DMS 273 treated with DMSO at 0.1 percent for 48 hours (cell line): ENCODE results near the gene KCNA2.

Experiments used
- DNase-seq: peaks from one replicate; lab custom pipeline; 2025; lab: John Stamatoyannopoulos, UW

The KCNA2 gene

DNA sequence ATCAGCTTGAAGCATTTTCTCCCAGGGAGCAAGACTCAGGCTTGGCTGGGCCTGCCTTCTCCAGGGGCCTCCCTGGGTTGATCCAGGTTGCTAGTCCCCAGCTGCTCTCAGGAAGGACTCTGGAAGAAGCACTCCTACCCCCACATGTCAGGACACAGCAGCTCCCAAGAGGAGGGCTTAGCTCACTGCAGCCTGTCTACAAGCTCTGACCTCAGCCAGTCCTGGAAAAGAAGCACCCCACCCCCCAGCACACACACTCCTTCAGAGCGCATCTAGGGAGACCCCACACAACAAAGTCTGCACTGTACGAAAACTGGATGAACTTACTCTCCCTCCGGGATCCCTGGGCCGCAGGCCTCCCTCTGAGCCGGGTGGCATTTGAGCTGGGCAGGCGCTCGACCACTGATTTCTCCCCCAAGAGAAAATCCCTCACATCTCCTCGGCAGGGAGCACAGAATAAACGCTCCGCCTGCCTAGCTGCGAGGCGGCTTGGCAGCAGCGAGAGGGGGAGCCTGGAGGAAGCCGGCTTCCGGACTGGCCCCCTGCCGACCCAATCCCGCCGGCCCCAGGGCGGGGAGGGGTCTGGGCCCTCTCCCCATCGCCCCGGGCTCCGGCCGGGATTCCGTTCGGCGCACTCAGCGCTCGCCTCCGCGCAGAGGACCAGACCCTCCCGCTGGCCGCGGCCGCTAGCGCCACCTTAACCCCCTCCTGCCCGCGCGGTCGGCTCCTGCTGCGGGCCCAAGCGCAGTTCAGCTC lies at the start of gene KCNA2:
Gene KCNA2, minus strand, starts transcription at position 458 of the 756 bp plus-strand sequence. CDS start 1,576 bp downstream, outside the sequence.
- DNase-seq: peak; percentile 37

DNA sequence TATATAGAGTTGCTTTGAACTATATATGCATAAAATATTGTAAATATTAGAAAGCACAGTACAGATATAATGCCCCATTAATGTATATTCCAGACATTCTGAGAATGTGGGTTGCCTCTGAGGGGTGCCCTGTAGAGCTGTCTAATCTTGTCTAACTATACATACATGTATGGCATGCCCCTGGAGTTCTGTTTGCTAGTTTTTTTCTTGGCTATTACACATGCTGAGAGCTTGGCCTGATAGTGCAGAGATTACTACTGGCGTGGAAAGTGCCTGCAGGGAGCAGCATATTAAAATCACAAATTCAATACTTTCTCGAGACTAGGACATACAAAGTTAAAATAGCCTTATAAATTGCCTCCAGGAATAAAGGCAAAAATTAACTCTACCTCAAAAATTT lies 44.5 kb upstream of the KCNA2 start:
- DNase-seq: no peak

DNA sequence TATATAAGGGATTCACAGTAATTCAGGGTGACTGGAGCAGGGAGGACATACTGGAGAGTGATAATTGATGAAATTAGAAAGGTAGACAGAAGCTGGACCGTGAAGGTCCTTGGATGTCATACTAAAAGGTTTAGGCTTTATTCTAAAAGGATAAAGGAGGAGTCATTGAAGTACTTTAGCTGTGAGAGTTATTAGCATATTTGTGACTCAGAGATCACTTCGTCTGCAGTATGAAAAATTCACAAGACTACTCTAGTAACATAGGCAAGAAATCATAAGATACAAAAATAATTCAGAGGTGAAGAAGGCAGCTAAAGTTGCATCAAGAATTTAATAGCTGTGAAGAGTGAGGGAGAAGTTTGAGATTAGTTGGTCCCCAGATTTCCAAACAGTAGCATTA lies 42.3 kb upstream of the KCNA2 start:
- no peak for DNase-seq

DNA sequence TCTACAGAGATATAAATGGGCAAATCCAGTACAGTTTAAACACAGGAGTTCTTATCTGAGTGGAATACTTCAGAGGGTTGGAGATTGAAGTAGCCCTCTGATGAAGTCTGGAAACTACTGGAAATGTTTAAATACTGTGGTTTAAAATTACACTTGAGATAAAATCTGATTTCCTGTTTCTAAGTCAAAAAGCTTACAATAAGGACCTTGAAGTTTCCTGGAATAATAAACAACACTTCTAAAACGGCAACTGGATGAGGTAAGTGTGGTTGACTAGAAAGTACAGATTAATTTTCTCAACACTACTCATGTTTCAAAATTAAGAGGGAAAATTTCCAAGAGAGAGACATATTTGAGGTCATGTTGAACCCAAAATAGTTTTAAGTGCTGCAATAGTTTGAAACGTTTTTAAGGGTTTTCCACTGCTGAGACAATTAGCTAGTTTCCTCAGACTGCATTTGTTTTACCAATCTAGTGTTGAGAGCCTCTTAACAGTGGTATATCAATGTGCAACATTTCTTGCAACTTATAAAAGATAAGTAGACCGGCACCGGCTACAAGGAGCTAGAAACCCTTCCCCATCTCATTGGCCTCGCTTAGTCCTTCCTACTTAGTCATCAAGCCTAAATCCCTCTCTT lies 41.2 kb upstream of the KCNA2 start:
- DNase-seq: no peak

DNA sequence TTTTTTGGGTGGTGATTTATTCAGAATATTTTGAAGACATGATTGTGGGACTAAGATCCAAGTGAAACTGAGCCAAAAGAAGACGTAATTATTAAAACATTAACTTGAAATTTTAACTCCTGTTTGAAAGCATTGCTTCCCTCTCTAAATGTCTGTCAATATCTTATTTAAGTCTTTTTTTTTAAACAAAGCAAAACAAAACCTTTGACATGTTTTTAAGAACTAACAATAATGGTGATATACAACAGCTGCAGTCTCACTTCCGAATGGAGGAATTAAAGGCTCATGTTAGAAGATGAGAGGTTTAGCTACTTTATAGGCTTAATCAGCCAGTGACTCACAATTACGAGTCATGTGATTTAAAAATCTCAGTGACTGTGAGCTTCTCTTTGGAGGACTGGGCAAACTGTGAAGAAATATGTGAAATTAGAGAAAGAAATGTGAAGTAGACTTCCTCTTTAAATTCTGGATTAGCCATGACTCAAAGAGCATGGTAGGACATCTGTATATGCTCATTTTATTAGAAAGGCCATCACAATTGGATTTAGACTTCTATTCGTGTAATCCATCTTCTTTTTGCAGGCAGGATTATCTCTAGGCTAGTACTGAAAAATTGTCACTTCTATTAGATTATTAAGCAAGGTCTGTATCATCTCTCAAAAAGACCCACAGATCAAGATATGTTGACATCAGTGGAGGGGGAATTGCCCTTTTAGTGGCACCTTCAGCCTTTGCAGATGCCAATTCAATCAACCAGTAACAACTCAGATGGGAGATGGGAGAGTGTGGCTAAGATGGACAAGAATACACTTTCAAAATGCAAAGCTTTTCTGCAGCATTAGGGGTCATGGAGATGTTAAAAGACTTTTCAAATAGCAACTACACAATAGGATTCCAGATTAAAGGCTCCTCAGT lies 39.9 kb upstream of the KCNA2 start:
- no peak for DNase-seq

DNA sequence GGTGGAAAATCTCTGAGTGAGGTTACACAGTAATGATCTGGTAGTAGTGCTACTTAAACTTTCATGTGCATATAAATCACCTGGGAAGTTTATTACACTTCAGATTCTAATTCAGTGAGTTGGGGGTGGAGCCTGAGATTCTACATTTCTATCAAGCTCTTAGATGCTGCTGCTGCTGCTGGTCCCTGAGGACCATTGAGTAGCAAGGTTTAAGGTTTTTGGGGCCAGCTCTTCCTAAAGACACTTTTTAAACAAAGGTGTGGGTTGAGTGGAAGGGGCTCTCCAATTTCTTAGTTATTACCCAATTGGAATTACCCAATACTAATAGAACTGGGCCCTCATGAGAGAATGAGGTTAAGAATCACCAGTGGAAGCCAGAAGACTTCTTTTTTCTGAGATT lies 39.1 kb upstream of the KCNA2 start:
- DNase-seq: no peak

DNA sequence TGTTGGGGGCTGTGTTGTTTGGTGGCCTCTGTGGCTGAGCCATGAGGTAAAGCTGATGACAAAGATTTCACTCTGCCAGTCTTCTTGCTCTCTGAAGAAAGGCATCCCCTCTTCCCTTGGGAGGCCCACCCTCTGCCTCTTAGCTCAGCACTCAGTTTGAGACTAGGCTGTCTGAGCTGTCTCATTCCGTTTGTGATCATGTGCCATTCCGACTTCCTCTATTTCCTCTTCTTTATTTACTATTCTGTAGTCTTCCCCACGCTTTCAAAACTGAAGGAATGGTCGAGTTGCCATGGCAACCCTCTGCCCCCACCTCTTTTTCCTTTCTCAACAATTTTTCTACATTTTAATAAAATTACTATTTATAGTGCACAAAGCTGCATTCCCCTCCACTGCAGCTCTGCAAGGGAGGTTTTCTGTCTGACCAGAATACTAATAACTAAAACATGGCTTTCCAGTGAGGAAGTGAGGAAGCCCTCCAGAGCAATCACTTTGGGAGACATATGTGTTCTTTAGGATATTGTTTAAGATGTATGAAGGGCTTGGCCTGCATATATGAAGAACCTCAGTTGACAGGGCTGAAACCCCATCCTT lies 37.8 kb upstream of the KCNA2 start:
- DNase-seq: no peak

DNA sequence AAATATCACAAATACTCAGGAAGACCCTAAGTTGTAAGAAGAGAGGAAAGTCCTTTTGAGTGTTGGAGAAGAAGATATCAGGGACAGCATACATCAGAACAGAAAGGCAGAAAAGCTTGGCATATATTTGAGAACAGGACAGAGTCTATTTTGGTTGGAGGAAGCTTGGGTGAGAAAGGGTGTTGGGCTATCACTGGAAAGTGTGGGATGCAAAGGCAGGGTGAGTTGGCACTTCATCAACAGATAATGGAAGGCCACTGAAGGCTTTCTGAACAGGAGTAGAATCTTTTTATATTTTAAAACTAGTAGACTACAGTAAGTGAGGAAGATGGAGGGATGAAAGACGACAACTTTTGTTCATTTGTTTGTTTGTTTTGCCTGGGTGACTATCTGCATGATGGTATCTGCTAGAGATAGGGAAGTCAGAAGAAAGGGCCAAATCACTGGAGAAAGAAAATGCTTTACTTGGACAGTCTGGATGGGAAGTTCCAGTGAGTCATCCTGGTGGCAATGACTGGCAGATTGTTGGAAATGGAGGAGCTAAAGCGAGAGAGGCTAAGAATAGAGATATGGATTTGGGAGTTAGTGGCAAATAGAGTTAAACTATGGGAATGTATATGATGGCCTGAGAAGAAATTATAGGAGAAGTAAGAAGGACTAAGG lies 33.7 kb upstream of the KCNA2 start:
- no peak for DNase-seq

DNA sequence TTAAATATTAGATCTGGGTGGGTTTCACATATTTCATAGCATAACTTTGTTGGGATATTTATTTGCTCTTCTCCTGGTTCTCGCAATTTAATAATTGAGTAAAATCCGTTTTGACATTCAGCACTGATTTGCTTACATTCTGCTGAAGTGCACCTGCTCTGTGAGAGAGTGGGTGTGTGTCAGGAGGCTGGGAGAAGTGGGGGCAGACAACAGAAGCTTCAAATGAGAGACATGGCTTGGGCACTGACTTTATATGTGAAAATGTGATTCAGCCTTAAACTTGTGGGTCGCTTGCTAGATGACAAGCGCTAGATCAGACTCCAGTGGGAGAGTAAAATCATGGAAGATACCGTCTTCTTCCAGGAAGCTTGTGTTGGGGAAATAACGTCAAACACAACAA lies 32.4 kb upstream of the KCNA2 start:
- no peak for DNase-seq

DNA sequence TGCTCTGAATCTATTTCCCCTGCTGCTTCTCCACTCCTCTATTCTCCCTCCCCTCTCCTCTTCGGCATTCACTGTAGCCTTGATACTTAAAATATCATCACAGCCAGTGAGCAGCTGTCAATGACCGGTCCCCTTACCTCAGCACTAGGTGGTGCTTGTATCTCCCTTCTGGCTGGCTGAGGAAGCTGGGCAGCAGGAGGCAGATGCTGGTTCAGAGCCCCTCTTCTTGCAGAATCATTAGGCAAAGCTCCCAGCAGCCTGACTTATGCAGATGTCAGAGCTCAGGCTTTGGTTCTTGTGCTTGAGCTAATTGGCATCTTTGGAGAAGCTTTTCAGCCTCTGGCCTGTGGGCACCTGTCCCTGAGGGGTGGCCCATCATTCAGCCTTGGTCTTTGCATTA lies 31.9 kb upstream of the KCNA2 start:
- no peak for DNase-seq

DNA sequence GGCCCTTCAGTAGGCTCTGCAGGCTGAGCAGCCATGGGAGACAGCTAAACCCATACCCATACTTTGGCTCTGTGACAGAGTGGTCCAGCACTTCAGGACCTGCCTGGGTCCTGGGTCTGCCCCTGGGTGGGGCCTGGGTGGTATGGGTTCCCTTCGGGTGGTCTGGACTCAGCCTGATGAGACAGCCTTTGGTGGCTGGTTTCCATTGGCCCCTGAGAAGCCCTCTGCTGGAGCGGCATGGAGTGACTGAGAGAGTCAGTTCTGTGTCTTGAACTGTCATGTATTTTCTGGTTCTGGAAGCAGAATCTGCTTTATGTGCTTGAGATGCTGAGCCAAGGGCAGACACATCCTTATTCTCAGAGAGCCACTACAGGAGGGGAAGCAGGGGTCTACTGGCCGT lies 31.3 kb upstream of the KCNA2 start:
- DNase-seq: no peak

DNA sequence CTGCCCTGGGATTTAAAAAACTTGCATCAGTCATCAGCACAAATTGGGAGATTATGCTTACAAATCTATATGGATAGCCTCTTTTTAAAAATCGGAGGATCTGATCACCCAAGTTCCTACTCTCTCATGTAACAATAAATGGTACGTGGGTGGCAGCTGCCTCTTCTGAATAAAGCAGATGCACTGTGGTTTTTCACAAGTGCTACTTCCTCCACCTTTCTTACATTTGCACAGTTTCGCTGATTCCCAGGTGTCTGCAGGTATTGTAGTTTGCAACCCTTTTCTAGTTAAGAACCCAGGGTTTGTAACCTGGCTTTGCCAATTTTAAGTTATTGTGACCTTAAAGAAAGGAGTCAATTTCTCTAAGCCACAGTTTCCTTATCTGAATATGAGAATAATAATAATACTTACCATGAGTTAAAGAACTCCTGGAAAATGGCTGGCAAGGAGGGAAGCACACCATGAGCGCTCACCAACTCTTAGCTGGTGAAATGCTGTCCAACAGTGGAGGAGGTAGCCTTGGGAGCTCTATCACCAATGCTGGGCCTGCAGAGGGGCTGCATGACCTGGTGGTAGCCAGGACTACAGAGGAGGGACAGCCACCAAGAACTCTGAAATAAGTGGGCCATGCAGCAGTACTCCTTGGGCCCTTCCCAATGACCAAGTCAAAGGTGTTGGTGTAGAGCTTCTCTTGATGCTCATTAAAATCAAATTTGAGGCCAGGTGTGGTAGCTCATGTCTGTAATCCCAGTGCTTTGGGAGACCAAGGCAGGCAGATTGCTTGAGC lies 30.2 kb upstream of the KCNA2 start:
- DNase-seq: no peak

DNA sequence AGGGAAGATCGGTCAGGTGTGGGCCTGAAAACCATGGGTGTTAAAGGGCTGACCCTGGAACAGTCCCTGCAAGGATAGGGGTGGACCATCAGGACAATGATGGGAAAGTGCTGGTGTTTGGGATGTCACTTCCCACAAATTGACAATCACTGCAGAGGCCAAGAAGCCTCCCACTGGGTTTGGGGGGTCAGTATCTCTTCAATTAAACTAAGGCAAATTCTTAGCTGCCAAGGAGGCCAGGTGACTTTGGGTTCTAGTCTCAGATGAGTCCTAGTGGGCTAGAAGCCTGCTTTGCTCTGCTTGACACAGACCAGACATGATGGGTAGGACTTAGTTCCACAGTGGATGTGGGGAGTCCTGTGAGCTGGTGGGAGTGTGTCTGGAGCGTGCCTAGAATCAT lies 29.3 kb upstream of the KCNA2 start:
- no peak for DNase-seq

DNA sequence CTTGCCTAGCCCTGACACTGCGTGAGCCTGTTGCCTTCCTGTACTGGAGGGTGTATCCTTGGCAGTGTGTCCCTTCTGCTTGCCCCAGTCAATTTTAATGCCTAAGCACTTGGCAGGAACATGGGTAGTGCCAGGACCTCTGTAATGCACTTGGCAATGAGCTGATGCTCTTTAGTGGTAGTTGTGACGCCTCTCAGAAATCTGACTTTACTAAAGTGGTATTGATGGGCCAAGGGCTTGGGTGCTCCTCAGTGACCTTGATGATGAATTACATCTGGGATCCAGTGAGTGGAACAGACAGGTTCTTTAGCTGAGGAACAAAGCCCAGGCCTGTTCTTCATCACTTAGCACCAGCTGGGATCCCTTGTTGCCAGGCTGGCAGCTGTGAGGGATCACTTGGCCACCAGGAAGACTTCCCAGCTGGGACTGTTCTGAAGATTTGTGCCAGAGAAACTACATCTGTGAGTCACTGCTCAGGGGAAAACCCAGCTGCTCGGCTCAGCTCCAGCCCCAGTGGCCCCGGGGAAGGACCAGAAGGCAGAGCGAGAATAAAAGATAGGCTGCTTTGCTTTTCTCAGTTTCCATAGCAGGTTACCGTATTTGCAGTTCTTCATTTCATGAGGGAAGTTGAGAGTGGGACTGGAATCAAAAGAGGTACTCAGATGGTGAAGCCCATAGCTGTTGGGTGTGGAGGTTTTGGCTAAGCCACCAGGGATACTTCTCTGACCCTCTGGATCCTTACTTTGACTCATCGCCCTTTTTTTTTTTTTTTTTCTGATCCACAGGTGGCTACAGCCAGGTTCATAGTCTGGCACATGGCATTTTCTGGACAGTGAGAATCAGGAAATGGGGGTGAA lies 28.5 kb upstream of the KCNA2 start:
- peak; percentile 83 for DNase-seq

DNA sequence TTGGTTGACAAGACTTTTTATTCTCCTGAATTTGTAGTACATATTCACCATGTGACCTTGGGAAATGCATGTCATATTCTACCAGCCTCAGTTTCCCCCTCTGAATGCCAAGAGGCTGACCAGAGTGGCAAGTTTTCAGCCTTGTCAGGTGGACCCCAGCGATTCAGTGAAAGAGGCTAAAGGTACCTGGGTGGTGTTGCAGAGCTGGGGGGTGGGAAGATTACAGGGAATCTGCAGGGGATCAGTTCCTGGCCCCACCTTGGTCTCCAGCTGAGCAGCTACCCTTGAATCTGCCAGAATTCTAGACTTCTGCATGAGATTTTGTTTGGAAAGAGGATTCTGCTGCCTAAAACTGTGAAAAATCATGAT lies 27.9 kb upstream of the KCNA2 start:
- DNase-seq: no peak

DNA sequence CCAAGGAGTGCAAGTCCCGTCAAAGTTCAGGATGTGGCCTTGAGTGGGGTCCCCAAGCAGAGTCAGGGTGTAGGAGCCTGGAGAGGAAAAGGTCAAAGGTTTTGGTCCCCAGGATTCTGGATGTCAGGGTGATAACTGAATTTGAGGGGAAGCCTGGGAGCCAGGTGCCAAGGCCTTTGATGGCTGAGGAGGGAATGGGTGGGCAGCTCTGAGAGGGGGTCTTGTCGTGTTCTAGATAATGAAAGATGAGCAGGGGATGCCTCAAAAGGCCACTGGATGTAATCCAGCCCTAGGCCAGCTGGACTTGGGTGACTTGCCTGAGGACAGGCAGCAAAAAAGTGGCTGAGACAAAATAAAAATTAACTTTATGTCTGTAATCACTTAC lies 27.5 kb upstream of the KCNA2 start:
- DNase-seq: no peak

DNA sequence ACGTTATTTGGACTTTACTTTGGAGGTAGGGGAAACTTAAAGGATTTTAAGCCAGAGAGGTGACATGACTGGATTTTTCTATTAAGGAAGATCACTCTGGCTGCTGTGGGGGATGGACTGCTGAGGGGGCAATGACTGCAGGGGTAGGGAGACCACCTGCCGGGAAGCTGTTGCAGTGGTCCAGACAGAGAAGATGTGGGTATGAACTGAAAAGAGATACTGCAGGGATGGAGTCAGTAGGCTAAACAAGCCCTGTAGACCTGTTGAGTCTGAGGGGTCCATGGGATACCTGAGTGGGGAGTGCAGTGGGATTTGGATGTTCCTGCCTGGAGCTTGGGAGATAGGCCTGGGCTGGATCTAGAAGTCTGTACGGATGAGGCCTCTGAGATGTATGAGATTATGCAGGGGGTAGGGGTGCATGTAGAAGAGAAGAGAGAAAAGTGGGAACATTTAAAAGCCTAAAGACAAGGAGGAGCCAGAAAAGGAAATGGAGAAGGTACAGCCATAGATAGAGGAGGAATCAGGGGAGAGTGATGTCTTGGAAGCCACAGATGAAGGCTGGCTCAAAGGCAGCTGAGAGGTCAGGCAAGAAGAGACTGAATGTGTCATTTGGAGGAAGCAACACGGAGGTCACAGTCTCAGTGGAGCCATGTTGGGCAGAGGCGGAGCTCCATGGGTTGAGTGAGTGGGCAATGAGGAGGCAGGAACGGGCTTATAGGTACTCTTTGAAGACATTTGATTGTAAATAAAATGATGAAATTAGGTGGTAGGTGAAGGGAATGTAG lies 25.9 kb upstream of the KCNA2 start:
- DNase-seq: no peak

DNA sequence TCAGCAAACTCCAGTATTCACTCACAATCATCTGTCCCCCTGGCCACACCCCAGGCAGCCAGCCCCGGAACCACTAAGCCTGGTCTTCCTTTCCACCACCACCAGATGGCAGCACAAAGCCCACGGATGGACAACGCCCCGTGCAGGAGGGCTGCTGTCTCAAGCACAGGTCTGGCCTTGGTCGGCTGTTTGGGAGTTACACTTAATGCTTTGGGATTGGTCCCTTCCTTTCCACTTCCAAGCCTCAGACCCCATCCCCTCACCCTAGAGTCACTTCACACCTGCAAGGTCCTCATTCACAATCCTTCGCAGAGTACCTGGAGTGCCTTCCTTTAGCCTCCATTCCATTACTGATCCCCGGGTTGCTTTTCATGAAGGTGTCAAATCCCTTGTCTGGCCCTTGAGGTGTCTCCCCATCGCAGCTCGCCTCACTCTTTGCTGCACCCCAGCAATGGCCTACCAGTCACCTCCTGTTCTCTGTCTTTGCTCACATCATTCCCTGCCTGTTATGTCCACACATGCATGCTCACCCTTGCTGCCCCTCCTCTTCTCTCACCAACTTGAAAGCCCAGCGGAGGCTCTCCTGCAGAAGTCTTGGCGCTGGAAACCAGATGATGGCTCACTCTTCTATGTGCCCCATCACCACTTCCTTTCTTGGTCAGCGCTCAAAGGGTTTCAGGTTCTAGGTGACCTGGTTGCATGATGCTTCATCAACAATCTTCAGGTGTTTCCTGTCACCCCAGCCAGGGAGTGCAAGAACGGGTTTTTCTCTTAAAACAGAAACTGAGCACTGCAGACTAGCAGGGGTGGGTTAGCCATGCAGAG lies 24.9 kb upstream of the KCNA2 start:
- DNase-seq: no peak
